ENCODE measurements around the gene COL8A2. TPM values are rescaled to one million over a fixed set of nuclear protein-coding genes. Genes with fewer than 3 reads are reported as not detected.

Gene COL8A2
- total RNA-seq, 2 donors from 2014 or later, result 0.18 to 0.40 TPM

DNA sequence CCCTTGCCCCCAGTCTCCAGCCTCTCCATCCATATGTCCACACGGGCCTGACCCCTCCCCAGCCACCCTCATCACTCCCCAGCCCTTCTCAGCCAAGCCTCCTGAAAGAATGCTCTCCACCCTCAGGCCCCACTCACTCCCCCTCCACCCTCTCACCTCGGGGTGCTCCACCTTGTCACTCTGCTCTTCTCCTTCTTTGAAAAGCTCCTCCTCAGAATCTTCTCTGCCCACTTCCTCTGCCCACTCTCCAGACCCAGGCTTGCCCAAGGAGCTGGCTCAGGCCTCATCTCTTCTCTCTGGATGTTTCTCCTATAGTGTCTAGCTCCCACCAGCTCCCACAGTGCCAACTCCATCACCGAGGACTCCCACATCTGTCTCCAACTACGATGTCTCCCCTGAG, 13.9 kb downstream of the COL8A2 start:
- no peak for DNase-seq
- no peaks in the 10 kb centered on the region for H3K9me3 Mint-ChIP-seq
- Histone ChIP-seq H3K9me3 (ENCODE audit: control insufficient read depth, low read length) (no peaks in the 10 kb centered on the region), H3K27ac (ENCODE audit: low read depth, low read length) (no peak overlapping the region), H3K36me3 (ENCODE audit: control insufficient read depth, insufficient read depth, low read length) (no peaks in the 10 kb centered on the region), H3K4me1 (ENCODE audit: control insufficient read depth, insufficient read depth, low read length) (no peaks in the 10 kb centered on the region), H3K4me3 (ENCODE audit: low read length) (no peak overlapping the region), H3K27me3 (ENCODE audit: control insufficient read depth, insufficient read depth, low read length, poor library complexity, severe bottlenecking) (no peaks in the 10 kb centered on the region), H3K9ac (ENCODE audit: extremely low read depth, low read length, poor library complexity, severe bottlenecking) (no peak overlapping the region)
- no peaks in the 10 kb centered on the region for H3K36me3 Mint-ChIP-seq (ENCODE audit: low read depth)
- 87 to 92% methylated on average over 2 to 4 of the region's 4 CpGs for WGBS, 2 experiments (ENCODE audit: insufficient coverage in 1 of 2, insufficient read length in 1 of 2)
- H3K27ac Mint-ChIP-seq, result no peak overlapping the region
- H3K27me3 Mint-ChIP-seq (ENCODE audit: insufficient read depth), result no peaks in the 10 kb centered on the region
- no peak overlapping the region for H3K4me3 Mint-ChIP-seq
- TF ChIP-seq, protein P1, sequence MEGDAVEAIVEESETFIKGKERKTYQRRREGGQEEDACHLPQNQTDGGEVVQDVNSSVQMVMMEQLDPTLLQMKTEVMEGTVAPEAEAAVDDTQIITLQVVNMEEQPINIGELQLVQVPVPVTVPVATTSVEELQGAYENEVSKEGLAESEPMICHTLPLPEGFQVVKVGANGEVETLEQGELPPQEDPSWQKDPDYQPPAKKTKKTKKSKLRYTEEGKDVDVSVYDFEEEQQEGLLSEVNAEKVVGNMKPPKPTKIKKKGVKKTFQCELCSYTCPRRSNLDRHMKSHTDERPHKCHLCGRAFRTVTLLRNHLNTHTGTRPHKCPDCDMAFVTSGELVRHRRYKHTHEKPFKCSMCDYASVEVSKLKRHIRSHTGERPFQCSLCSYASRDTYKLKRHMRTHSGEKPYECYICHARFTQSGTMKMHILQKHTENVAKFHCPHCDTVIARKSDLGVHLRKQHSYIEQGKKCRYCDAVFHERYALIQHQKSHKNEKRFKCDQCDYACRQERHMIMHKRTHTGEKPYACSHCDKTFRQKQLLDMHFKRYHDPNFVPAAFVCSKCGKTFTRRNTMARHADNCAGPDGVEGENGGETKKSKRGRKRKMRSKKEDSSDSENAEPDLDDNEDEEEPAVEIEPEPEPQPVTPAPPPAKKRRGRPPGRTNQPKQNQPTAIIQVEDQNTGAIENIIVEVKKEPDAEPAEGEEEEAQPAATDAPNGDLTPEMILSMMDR (conservative IDR thresholded peaks at IDR 0.05), result no peak
- no peaks in the 10 kb centered on the region for H3K4me1 Mint-ChIP-seq

DNA sequence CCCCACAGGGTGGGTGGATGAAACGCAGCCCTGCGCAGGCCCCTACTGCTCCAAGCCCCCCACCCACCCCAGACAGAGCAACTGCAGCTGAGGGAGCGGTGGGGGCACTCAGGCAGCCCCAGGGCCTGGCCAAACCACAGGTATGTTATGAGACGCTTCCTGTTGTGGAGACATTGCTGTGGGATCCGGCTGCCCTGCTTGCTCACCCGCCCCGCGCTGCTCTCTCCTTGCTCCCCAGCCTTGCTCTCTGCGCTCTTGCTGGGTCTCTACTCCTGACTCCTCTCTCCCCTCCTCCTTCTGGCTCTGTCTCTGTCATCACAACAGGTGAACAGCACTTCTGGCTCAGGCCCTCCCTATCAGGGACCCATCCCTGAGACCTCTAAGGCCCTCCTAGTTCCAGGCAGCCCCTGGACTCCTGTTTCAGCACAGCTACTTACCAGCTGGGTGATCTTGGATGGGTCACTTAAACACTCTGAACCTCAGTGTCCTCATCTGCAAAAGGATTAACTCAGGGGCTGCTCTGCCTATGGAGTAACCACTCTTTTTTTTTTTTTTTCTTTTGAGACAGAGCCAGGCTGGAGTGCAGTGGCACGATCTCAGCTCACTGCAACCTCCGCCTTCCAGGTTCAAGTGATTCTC, 15.9 kb downstream of the COL8A2 start:
- no peak overlapping the region for H3K27ac Mint-ChIP-seq
- no peak overlapping the region for H3K9ac ChIP-seq (ENCODE audit: extremely low read depth, low read length, poor library complexity, severe bottlenecking)
- no peak overlapping the region for H3K4me3 ChIP-seq (ENCODE audit: low read length)

GRCh38 chr1:36108314-36108713, 16.7 kb downstream of the COL8A2 start:
- H3K27ac ChIP-seq (ENCODE audit: low read depth, low read length), result no peak overlapping the region
- H3K9ac ChIP-seq (ENCODE audit: extremely low read depth, low read length, poor library complexity, severe bottlenecking), result no peak overlapping the region
- H3K4me3 Mint-ChIP-seq, result no peak overlapping the region
- H3K4me1 Mint-ChIP-seq, result no peaks in the 10 kb centered on the region
- no peaks in the 10 kb centered on the region for H3K27me3 Mint-ChIP-seq (ENCODE audit: insufficient read depth)
- no peaks in the 10 kb centered on the region for H3K36me3 Mint-ChIP-seq (ENCODE audit: low read depth)
- H3K9me3 ChIP-seq (ENCODE audit: control insufficient read depth, low read length), result no peaks in the 10 kb centered on the region
- no peak for DNase-seq
- H3K36me3 ChIP-seq (ENCODE audit: control insufficient read depth, insufficient read depth, low read length), result no peaks in the 10 kb centered on the region
- no peaks in the 10 kb centered on the region for H3K27me3 ChIP-seq (ENCODE audit: control insufficient read depth, insufficient read depth, low read length, poor library complexity, severe bottlenecking)
- TF ChIP-seq, protein P1 (conservative IDR thresholded peaks at IDR 0.05), result no peak
- H3K4me1 ChIP-seq (ENCODE audit: control insufficient read depth, insufficient read depth, low read length), result no peaks in the 10 kb centered on the region
- H3K9me3 Mint-ChIP-seq, result no peaks in the 10 kb centered on the region
- no peak overlapping the region for H3K4me3 ChIP-seq (ENCODE audit: low read length)
- WGBS, 2 experiments (ENCODE audit: insufficient coverage in 1 of 2, insufficient read length in 1 of 2), result 89 to 91% methylated on average over 12 to 14 of the region's 14 CpGs
- no peak overlapping the region for H3K27ac Mint-ChIP-seq

More for the DNA sequence above, 15.9 kb downstream of the COL8A2 start:
- no peaks in the 10 kb centered on the region for H3K9me3 ChIP-seq (ENCODE audit: control insufficient read depth, low read length)
- Mint-ChIP-seq H3K4me3 (no peak overlapping the region), H3K9me3 (no peaks in the 10 kb centered on the region), H3K4me1 (no peaks in the 10 kb centered on the region), H3K36me3 (ENCODE audit: low read depth) (no peaks in the 10 kb centered on the region), H3K27me3 (ENCODE audit: insufficient read depth) (no peaks in the 10 kb centered on the region)
- TF ChIP-seq, protein P1 (conservative IDR thresholded peaks at IDR 0.05), result no peak
- no peaks in the 10 kb centered on the region for H3K36me3 ChIP-seq (ENCODE audit: control insufficient read depth, insufficient read depth, low read length)
- no peaks in the 10 kb centered on the region for H3K27me3 ChIP-seq (ENCODE audit: control insufficient read depth, insufficient read depth, low read length, poor library complexity, severe bottlenecking)
- H3K4me1 ChIP-seq (ENCODE audit: control insufficient read depth, insufficient read depth, low read length), result no peaks in the 10 kb centered on the region
- WGBS, 2 experiments (ENCODE audit: insufficient coverage in 1 of 2, insufficient read length in 1 of 2), result 91 to 94% methylated on average over 7 to 11 of the region's 11 CpGs
- no peak overlapping the region for H3K27ac ChIP-seq (ENCODE audit: low read depth, low read length)
- DNase-seq, result no peak

All from endodermal cell (in vitro differentiated cells).